ENCODE measurements around the gene NEK6. TPM values are rescaled to one million over a fixed set of nuclear protein-coding genes. Genes with fewer than 3 reads are reported as not detected.

The NEK6 gene
- total RNA-seq, 4 donors from 2014 or later, result 6.0 to 14.7 (median 9.1) TPM

- 84 to 88% methylated on average over 17 of the region's 18 CpGs for WGBS, 2 donors
These were observed 82.7 kb downstream of the NEK6 start for GRCh38 chr9:124340219-124341069.

GRCh38 chr9:124341455-124342170 lies 83.9 kb downstream of the NEK6 start:
- 79 to 86% methylated on average over 20 to 21 of the region's 21 CpGs for WGBS, 2 donors
- H3K4me3 ChIP-seq (ENCODE audit: low read depth, poor library complexity, severe bottlenecking), result no peak overlapping the region
- DNase-seq (ENCODE audit: low spot score in 2 of 2), result no peak
- intact Hi-C loops (cut with DNase I; ENCODE audit: low total_unique reads), result no loop called here
- TF ChIP-seq CTCF (IDR thresholded peaks at IDR 0.05) (no peak), POLR2A (IDR thresholded peaks at IDR 0.05) (no peak)

More at GRCh38 chr9:124340219-124341069, 82.7 kb downstream of the NEK6 start:
- intact Hi-C loops (cut with DNase I; ENCODE audit: low total_unique reads), result no loop called here
- H3K4me3 ChIP-seq (ENCODE audit: low read depth, poor library complexity, severe bottlenecking), result no peak overlapping the region
- DNase-seq (ENCODE audit: low spot score in 2 of 2), result no peak
- TF ChIP-seq POLR2A (IDR thresholded peaks at IDR 0.05), result no peak
- no peak for TF ChIP-seq CTCF (IDR thresholded peaks at IDR 0.05)

- intact Hi-C loops (cut with DNase I; ENCODE audit: low total_unique reads), result no loop called here
- 71 to 78% methylated on average over 9 to 11 of the region's 11 CpGs for WGBS, 2 donors
- H3K4me3 ChIP-seq (ENCODE audit: low read depth, poor library complexity, severe bottlenecking), result no peak overlapping the region
- DNase-seq (ENCODE audit: low spot score in 2 of 2), result no peak
- TF ChIP-seq POLR2A (IDR thresholded peaks at IDR 0.05) (no peak), CTCF (IDR thresholded peaks at IDR 0.05) (no peak)
These were observed 84.6 kb downstream of the NEK6 start for GRCh38 chr9:124342402-124342775.

GRCh38 chr9:124342776-124343485 lies 85.2 kb downstream of the NEK6 start:
- no peak overlapping the region for H3K4me3 ChIP-seq (ENCODE audit: low read depth, poor library complexity, severe bottlenecking)
- peak; percentile 43 to 91 for DNase-seq (ENCODE audit: low spot score in 2 of 2)
- intact Hi-C loops (cut with DNase I; ENCODE audit: low total_unique reads), result no loop called here

More at GRCh38 chr9:124342776-124343485, 85.2 kb downstream of the NEK6 start:
- TF ChIP-seq POLR2A (IDR thresholded peaks at IDR 0.05), result no peak
- no peak for TF ChIP-seq CTCF (IDR thresholded peaks at IDR 0.05)
- 19 to 32% methylated on average over 17 to 26 of the region's 26 CpGs for WGBS, 2 donors

Data from lower leg skin (tissue), 4 donors.